Measurements from ENCODE around the gene PTPRM.

The PTPRM gene

DNA sequence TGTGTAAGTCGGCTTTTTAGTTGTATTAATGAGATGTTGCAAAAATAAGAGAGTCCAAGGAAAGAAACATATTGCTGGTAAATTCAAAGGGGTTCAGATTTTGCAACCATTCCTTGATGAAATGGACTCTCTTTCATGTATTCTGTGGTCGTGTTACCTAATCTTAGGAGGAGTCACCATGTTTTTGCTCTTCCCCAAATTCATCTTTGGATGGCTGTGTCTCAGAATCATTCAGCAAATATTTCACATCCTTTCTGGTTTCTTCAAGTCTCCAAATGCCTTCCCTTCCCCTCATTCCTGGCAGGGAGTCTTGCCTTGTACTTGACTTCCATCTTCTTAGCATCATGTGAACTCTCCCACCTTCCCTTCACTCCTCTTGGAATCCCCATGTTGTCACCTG lies 66.1 kb downstream of the PTPRM start:
- no peak for DNase-seq
- TF ChIP-seq, protein P1, sequence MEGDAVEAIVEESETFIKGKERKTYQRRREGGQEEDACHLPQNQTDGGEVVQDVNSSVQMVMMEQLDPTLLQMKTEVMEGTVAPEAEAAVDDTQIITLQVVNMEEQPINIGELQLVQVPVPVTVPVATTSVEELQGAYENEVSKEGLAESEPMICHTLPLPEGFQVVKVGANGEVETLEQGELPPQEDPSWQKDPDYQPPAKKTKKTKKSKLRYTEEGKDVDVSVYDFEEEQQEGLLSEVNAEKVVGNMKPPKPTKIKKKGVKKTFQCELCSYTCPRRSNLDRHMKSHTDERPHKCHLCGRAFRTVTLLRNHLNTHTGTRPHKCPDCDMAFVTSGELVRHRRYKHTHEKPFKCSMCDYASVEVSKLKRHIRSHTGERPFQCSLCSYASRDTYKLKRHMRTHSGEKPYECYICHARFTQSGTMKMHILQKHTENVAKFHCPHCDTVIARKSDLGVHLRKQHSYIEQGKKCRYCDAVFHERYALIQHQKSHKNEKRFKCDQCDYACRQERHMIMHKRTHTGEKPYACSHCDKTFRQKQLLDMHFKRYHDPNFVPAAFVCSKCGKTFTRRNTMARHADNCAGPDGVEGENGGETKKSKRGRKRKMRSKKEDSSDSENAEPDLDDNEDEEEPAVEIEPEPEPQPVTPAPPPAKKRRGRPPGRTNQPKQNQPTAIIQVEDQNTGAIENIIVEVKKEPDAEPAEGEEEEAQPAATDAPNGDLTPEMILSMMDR (IDR thresholded peaks at IDR 0.05), result no peak
- H3K4me1 Mint-ChIP-seq, result peaks cover 42% of the 10 kb centered on the region
- peaks cover 3% of the 10 kb centered on the region for H3K27me3 Mint-ChIP-seq (ENCODE audit: low read depth, poor library complexity)
- no peaks in the 10 kb centered on the region for H3K36me3 Mint-ChIP-seq (ENCODE audit: low read depth)
- no peak overlapping the region for H3K4me3 Mint-ChIP-seq
- no peak overlapping the region for H3K27ac Mint-ChIP-seq
- H3K9me3 Mint-ChIP-seq, result no peaks in the 10 kb centered on the region

DNA sequence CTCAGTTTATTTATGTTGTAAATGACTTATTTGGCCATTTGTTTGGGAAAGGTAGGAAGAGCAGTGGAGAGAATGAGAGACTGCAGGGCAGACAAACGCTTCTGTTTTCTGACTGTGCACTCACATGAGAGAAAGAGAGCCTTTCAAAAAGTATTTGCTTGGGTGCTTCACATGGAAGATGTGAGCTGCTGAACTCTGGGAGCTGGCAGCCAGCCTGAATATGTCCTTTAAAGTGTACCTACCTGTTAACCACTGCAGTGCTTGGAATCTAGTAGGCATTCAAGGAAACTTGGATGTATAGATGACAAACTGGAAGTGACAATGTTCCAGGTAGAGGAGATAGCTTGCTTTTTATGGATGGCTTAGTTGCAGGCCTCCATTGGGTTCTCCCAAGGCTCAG lies 68.8 kb downstream of the PTPRM start:
- Mint-ChIP-seq H3K9me3 (no peaks in the 10 kb centered on the region), H3K4me3 (no peak overlapping the region), H3K27ac (no peak overlapping the region), H3K36me3 (ENCODE audit: low read depth) (no peaks in the 10 kb centered on the region), H3K4me1 (peaks cover 31% of the 10 kb centered on the region), H3K27me3 (ENCODE audit: low read depth, poor library complexity) (peaks cover 3% of the 10 kb centered on the region)
- no peak for DNase-seq
- TF ChIP-seq, protein P1 (IDR thresholded peaks at IDR 0.05), result no peak

DNA sequence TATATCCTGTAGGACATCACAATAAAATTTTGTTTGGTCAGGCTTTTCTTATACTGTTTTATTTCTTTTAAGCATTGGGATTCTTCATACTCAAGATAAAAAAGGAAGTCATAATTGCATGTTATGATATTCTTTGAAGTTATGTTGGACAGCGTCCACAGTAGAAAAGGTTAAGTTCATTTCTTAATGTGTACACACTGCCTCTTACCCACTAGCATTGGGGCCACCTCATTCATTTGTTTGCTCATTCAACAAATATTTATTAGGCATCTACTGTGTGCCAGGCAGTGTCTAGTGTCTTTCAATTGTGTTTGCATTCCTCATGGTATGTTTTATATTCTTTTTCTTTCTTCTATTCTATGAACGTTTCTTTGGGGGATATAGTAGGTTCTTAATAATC lies 70.2 kb downstream of the PTPRM start:
- Mint-ChIP-seq H3K4me3 (no peak overlapping the region), H3K27me3 (ENCODE audit: low read depth, poor library complexity) (peaks cover 3% of the 10 kb centered on the region), H3K36me3 (ENCODE audit: low read depth) (no peaks in the 10 kb centered on the region), H3K27ac (no peak overlapping the region), H3K9me3 (no peaks in the 10 kb centered on the region), H3K4me1 (peaks cover 37% of the 10 kb centered on the region)
- DNase-seq, result no peak
- TF ChIP-seq, protein P1 (IDR thresholded peaks at IDR 0.05), result no peak

DNA sequence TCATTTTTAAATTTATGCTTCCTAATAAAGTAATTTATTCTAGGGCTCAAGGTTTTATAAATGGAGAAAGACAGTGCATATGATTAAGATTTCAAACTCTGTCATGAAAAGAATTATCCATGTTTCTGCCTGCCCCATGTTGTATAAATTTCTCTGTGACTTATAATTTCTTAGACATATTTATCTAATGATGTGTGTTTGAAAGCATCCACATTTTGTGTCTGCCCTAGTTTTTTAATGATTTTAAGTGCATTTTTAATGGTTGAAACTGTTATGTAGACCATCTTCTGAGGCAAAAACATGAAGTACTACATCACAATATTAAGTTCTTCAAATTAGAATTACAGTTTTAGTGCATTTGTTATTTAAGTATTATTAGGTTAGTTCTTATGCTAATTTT lies 71.2 kb downstream of the PTPRM start:
- Mint-ChIP-seq H3K27ac (no peak overlapping the region), H3K9me3 (no peaks in the 10 kb centered on the region), H3K4me3 (no peak overlapping the region), H3K27me3 (ENCODE audit: low read depth, poor library complexity) (peaks cover 3% of the 10 kb centered on the region), H3K36me3 (ENCODE audit: low read depth) (no peaks in the 10 kb centered on the region), H3K4me1 (peaks cover 32% of the 10 kb centered on the region)
- DNase-seq, result no peak
- TF ChIP-seq, protein P1 (IDR thresholded peaks at IDR 0.05), result no peak

DNA sequence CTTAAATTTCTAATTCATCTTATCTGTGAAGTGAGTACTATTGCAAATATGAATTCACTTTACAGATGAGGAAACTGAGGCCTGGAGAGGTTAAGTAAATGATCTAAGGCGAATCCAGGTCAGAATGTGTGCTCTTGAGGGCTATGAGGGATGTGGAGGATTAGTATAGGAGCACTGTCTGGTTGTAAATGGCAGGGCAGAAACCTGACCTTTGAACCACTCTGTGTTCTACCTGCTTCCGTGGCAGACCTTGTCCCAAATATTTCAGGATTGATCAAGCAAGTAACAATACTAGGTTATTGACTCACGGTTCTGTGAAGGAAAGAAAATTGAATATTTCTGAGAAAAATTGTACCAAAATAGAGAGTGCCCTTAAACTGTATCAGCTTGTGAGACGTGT lies 74.7 kb downstream of the PTPRM start:
- TF ChIP-seq, protein P1 (IDR thresholded peaks at IDR 0.05), result no peak
- peaks cover 20% of the 10 kb centered on the region for H3K4me1 Mint-ChIP-seq
- DNase-seq, result no peak
- H3K27me3 Mint-ChIP-seq (ENCODE audit: low read depth, poor library complexity), result peaks cover 3% of the 10 kb centered on the region
- H3K9me3 Mint-ChIP-seq, result no peaks in the 10 kb centered on the region
- H3K36me3 Mint-ChIP-seq (ENCODE audit: low read depth), result no peaks in the 10 kb centered on the region
- no peak overlapping the region for H3K4me3 Mint-ChIP-seq
- H3K27ac Mint-ChIP-seq, result peak overlapping the region; percentile 89

DNA sequence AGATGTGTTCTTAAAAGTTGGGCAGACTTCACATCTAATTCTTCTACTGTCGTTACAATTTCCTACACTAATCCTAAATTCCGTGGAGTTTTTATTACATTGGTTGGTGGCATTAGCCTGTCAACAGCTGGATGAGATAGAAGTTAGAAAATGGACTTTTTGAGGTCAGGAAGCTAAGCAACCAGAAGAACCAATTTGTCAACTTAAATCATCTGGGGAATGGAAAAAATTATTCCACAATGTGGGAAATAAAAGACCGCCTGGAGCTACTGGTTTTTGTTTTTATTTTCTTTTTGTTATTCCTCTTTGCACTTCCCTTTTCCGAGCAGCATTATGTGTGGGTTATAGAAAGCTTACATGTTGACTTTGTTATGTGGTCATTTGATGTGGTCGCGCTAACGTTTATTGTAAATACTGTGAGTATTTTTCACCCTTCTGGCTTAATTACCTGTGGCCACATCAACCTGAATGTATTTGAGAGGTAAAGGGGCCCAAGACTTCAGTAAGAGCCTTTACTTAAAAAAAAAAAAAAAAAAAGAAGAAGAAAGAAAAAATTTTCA lies 75.3 kb downstream of the PTPRM start:
- Mint-ChIP-seq H3K9me3 (no peaks in the 10 kb centered on the region), H3K27me3 (ENCODE audit: low read depth, poor library complexity) (peaks cover 3% of the 10 kb centered on the region), H3K36me3 (ENCODE audit: low read depth) (no peaks in the 10 kb centered on the region), H3K4me1 (peaks cover 23% of the 10 kb centered on the region), H3K27ac (peak overlapping the region; percentile 89), H3K4me3 (no peak overlapping the region)
- DNase-seq, result no peak
- TF ChIP-seq, protein P1 (IDR thresholded peaks at IDR 0.05), result no peak
